ENCODE data around the gene SLC39A11. TPM values are rescaled to one million over a fixed set of nuclear protein-coding genes. Genes with fewer than 3 reads are reported as not detected.

SLC39A11 gene
- polyA plus RNA-seq, 1 of the 3 experiments (the other 2 are of a cell fraction): 23.5 TPM

DNA sequence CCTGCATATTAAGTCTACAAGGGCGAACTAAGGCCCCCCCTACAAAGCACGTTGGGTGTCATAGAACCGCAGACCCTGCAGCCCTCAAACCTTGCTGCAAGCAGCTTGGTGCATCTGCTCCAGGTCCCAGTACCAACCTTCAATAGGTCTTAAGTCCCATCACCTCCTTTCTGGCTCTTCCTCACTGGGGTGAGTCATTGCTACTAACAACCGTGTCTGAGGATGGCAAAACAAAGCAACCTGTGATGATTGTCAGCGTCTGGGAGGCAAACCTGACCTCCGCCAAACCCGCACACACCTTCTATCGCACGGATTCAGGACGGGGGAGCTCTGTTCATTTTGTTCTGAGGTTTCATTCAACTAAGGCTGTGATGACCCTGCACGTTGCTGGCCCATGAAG lies 138.9 kb downstream of the SLC39A11 start:
- CTCF ChIA-PET: interaction anchor here (0.7 to 3.3 kb wide), 3 partner anchors 9 to 212 kb away, joined by 3 to 15 read pairs (median 3); partner anchors contain the start of gene SSTR2
- Histone ChIP-seq H3K9me3 (no peaks in the 10 kb centered on the region), H3K4me1 (ENCODE audit: control insufficient read depth in 1 of 2, insufficient read depth in 2 of 2, low read depth in 1 of 2, low read length in 1 of 2) (peaks cover 13 to 18% of the 10 kb centered on the region in 2 experiments; a peak in 3 of 4 replicates), H3K27me3 (ENCODE audit: insufficient read depth) (no peaks in the 10 kb centered on the region), H3K36me3 (replicated peaks in 1 of 2; ENCODE audit: control insufficient read depth in 1 of 2, insufficient read depth in 2 of 2, low read length in 1 of 2) (no peaks in the 10 kb centered on the region), H3K4me2 (no peak overlapping the region), H3K9me2 (no peaks in the 10 kb centered on the region), H3K79me2 (ENCODE audit: insufficient read depth) (no peaks in the 10 kb centered on the region), H3K9ac (no peak overlapping the region), H2AFZ (ENCODE audit: low read depth) (no peak overlapping the region), H3K27ac (ENCODE audit: low read depth in 2 of 2, low read length in 1 of 2) (no peak overlapping the region), H3F3A (replicated peaks; ENCODE audit: insufficient read depth) (no peaks in the 10 kb centered on the region), H3K4me3 (ENCODE audit: low read depth in 2 of 2, low read length in 1 of 2) (no peak overlapping the region), H4K20me1 (ENCODE audit: insufficient read depth) (no peaks in the 10 kb centered on the region)
- WGBS (ENCODE audit: low lambda C conversion rate): 83% methylated on average over 11 of the region's 11 CpGs
- TF ChIP-seq JUND (IDR thresholded peaks at IDR 0.05) (no peak), TEAD4 (IDR thresholded peaks at IDR 0.05; ENCODE audit: borderline replicate concordance, insufficient read depth) (no peak)
- TF ChIP-seq, protein P1, sequence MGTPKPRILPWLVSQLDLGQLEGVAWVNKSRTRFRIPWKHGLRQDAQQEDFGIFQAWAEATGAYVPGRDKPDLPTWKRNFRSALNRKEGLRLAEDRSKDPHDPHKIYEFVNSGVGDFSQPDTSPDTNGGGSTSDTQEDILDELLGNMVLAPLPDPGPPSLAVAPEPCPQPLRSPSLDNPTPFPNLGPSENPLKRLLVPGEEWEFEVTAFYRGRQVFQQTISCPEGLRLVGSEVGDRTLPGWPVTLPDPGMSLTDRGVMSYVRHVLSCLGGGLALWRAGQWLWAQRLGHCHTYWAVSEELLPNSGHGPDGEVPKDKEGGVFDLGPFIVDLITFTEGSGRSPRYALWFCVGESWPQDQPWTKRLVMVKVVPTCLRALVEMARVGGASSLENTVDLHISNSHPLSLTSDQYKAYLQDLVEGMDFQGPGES (IDR thresholded peaks at IDR 0.05; ENCODE audit: low read depth, low read length): no peak
- POLR2A ChIA-PET: interaction anchor here (1.5 kb wide), 1 partner anchor 16 kb away, joined by 3 read pairs; no protein-coding TSS in a partner anchor
- DNase-seq: no peak

DNA sequence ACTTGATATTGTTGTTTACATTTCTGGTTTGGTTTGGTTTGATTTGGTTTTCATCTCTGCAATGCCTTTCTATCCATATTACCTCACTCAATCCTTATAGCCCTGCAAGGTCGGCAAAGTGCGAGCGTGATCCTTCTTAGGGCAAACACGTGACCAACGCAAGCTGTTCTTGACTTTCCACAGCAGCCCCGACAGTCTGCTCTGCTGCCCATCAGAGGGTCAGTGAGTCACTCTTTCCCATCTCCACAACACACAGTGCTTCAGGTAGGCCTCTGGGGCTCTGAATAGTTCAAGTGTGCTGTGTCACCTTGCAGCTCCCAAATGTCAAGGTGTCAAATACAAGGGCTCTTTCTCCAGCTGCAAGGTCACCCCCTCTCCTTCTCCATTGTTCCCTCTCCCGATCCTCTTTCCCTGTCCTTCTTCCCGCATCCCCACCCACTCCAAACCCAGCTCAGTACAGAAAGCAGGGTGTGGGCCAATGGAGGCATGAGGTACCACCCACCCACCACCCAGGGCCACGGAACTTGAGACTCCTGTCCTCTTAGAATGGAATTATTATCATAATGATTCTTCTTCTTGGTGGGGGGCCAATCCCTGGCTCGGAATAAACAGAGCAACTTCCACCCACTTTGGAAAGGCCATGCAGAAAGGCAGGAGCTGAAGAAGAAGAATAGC lies 139.7 kb downstream of the SLC39A11 start:
- H3K4me1 ChIP-seq (ENCODE audit: control insufficient read depth in 1 of 2, insufficient read depth in 2 of 2, low read depth in 1 of 2, low read length in 1 of 2): peaks cover 13 to 18% of the 10 kb centered on the region in 2 experiments; a peak in 3 of 4 replicates
- DNase-seq: no peak
- H3K4me3 ChIP-seq (ENCODE audit: low read depth in 2 of 2, low read length in 1 of 2): no peak overlapping the region
- H3K27me3 ChIP-seq (ENCODE audit: insufficient read depth): no peaks in the 10 kb centered on the region
- no peak overlapping the region for H3K9ac ChIP-seq
- no peak overlapping the region for H3K27ac ChIP-seq (ENCODE audit: low read depth in 2 of 2, low read length in 1 of 2)
- ChIA-PET CTCF (interaction anchor here (0.6 to 3.3 kb wide), 5 partner anchors 18 to 395 kb away, joined by 3 to 15 read pairs (median 3); no protein-coding TSS in a partner anchor), POLR2A (interaction anchor here (1.5 kb wide), 1 partner anchor 15 kb away, joined by 3 read pairs; no protein-coding TSS in a partner anchor)
- H4K20me1 ChIP-seq (ENCODE audit: insufficient read depth): no peaks in the 10 kb centered on the region
- no peaks in the 10 kb centered on the region for H3K9me3 ChIP-seq
- WGBS (ENCODE audit: low lambda C conversion rate): 87% methylated on average over 10 of the region's 10 CpGs
- no peaks in the 10 kb centered on the region for H3K79me2 ChIP-seq (ENCODE audit: insufficient read depth)
- no peaks in the 10 kb centered on the region for H3F3A ChIP-seq (replicated peaks; ENCODE audit: insufficient read depth)
- H3K36me3 ChIP-seq (replicated peaks in 1 of 2; ENCODE audit: control insufficient read depth in 1 of 2, insufficient read depth in 2 of 2, low read length in 1 of 2): no peaks in the 10 kb centered on the region
- H2AFZ ChIP-seq (ENCODE audit: low read depth): no peak overlapping the region
- H3K4me2 ChIP-seq: no peak overlapping the region
- H3K9me2 ChIP-seq: no peaks in the 10 kb centered on the region
- TF ChIP-seq ELF1 (IDR thresholded peaks at IDR 0.05) (no peak), EP300 (IDR thresholded peaks at IDR 0.05; ENCODE audit: borderline replicate concordance in 1 of 2, low read depth in 1 of 2, low read length in 1 of 2) (no peak), RFX5 (IDR thresholded peaks at IDR 0.05; ENCODE audit: low read length) (no peak), TAF1 (IDR thresholded peaks at IDR 0.05; ENCODE audit: borderline replicate concordance, low read depth, low read length) (no peak), NFIC (IDR thresholded peaks at IDR 0.05; ENCODE audit: borderline replicate concordance) (no peak), NRF1 (IDR thresholded peaks at IDR 0.05; ENCODE audit: low read depth, low read length) (no peak), RAD21 (IDR thresholded peaks at IDR 0.05; ENCODE audit: low read length) (no peak), POLR2AphosphoS5 (IDR thresholded peaks at IDR 0.05; ENCODE audit: low read depth, low read length) (no peak), RXRA (IDR thresholded peaks at IDR 0.05; ENCODE audit: borderline replicate concordance, low read depth) (no peak), EZH2phosphoT487 (IDR thresholded peaks at IDR 0.05; ENCODE audit: borderline replicate concordance, low read depth) (no peak)
- TF ChIP-seq, protein P2, sequence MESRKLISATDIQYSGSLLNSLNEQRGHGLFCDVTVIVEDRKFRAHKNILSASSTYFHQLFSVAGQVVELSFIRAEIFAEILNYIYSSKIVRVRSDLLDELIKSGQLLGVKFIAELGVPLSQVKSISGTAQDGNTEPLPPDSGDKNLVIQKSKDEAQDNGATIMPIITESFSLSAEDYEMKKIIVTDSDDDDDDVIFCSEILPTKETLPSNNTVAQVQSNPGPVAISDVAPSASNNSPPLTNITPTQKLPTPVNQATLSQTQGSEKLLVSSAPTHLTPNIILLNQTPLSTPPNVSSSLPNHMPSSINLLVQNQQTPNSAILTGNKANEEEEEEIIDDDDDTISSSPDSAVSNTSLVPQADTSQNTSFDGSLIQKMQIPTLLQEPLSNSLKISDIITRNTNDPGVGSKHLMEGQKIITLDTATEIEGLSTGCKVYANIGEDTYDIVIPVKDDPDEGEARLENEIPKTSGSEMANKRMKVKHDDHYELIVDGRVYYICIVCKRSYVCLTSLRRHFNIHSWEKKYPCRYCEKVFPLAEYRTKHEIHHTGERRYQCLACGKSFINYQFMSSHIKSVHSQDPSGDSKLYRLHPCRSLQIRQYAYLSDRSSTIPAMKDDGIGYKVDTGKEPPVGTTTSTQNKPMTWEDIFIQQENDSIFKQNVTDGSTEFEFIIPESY (IDR thresholded peaks at IDR 0.05; ENCODE audit: borderline replicate concordance, low read depth): no peak
- TF ChIP-seq, protein P1 (IDR thresholded peaks at IDR 0.05; ENCODE audit: low read depth, low read length): no peak
- TF ChIP-seq, protein P3, sequence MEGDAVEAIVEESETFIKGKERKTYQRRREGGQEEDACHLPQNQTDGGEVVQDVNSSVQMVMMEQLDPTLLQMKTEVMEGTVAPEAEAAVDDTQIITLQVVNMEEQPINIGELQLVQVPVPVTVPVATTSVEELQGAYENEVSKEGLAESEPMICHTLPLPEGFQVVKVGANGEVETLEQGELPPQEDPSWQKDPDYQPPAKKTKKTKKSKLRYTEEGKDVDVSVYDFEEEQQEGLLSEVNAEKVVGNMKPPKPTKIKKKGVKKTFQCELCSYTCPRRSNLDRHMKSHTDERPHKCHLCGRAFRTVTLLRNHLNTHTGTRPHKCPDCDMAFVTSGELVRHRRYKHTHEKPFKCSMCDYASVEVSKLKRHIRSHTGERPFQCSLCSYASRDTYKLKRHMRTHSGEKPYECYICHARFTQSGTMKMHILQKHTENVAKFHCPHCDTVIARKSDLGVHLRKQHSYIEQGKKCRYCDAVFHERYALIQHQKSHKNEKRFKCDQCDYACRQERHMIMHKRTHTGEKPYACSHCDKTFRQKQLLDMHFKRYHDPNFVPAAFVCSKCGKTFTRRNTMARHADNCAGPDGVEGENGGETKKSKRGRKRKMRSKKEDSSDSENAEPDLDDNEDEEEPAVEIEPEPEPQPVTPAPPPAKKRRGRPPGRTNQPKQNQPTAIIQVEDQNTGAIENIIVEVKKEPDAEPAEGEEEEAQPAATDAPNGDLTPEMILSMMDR (IDR thresholded peaks at IDR 0.05): no peak
- TF ChIP-seq, protein P4, sequence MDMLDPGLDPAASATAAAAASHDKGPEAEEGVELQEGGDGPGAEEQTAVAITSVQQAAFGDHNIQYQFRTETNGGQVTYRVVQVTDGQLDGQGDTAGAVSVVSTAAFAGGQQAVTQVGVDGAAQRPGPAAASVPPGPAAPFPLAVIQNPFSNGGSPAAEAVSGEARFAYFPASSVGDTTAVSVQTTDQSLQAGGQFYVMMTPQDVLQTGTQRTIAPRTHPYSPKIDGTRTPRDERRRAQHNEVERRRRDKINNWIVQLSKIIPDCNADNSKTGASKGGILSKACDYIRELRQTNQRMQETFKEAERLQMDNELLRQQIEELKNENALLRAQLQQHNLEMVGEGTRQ (IDR thresholded peaks at IDR 0.05; ENCODE audit: borderline replicate concordance, low read depth, low read length): no peak
- TF ChIP-seq, protein P5, sequence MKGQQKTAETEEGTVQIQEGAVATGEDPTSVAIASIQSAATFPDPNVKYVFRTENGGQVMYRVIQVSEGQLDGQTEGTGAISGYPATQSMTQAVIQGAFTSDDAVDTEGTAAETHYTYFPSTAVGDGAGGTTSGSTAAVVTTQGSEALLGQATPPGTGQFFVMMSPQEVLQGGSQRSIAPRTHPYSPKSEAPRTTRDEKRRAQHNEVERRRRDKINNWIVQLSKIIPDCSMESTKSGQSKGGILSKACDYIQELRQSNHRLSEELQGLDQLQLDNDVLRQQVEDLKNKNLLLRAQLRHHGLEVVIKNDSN (IDR thresholded peaks at IDR 0.05; ENCODE audit: borderline replicate concordance, low read depth): no peak
